HEK293T (cell line): ENCODE measurements around the gene ATP2C1.

ENCODE experiments used
- CTCF ChIA-PET: fragments of 350-600 bp; formaldehyde crosslinking; extraction: SDS; loops from one replicate; lab custom pipeline; 2021; ENCODE audit warnings: antibody characterized with exemption, inconsistent platforms; lab: Yijun Ruan, JAX
- POLR2A ChIA-PET: fragments of 350-600 bp; formaldehyde crosslinking; extraction: SDS; loops from one replicate; lab custom pipeline; 2020; ENCODE audit warnings: antibody characterized with exemption, inconsistent platforms; lab: Yijun Ruan, JAX
- DNase-seq: peaks from one replicate; pipeline ENCODE4 v3.0.0; 2012; ENCODE audit warnings: mixed read lengths; ENCODE audit errors: extremely low spot score
- ARNT ChIP-seq: fragments of 450-650 bp; IDR thresholded peaks from 2 replicates; pipeline ENCODE4 v1.6.1; 2017; ENCODE audit warnings: mild to moderate bottlenecking
- BHLHE40 ChIP-seq: fragments of 450-650 bp; IDR thresholded peaks from 2 replicates; pipeline ENCODE4 v1.6.1; 2016; ENCODE audit warnings: mild to moderate bottlenecking, moderate library complexity, borderline replicate concordance
- CTBP1 ChIP-seq: fragments of 450-650 bp; IDR thresholded peaks from 2 replicates; pipeline ENCODE4 v1.6.1; 2016; ENCODE audit warnings: borderline replicate concordance
- ELF4 ChIP-seq: fragments of 450-650 bp; IDR thresholded peaks from 2 replicates; pipeline ENCODE4 v1.6.1; 2017; ENCODE audit warnings: antibody characterized with exemption
- FOXA1 ChIP-seq: fragments of 450-650 bp; IDR thresholded peaks from 2 replicates; pipeline ENCODE4 v1.6.1; 2016; ENCODE audit warnings: mild to moderate bottlenecking
- FOXK2 ChIP-seq: fragments of 450-650 bp; IDR thresholded peaks from 2 replicates; pipeline ENCODE4 v1.6.1; 2016; ENCODE audit warnings: mild to moderate bottlenecking
- FOXM1 ChIP-seq: fragments of 450-650 bp; IDR thresholded peaks from 2 replicates; pipeline ENCODE4 v1.6.1; 2017; ENCODE audit warnings: mild to moderate bottlenecking, borderline replicate concordance
- HDGF ChIP-seq: fragments of 450-650 bp; IDR thresholded peaks from 2 replicates; pipeline ENCODE4 v1.6.1; 2017; ENCODE audit warnings: antibody characterized with exemption, borderline replicate concordance
- L3MBTL2 ChIP-seq: fragments of 450-650 bp; conservative IDR thresholded peaks from 2 replicates; pipeline ENCODE4 v1.6.1; 2016; ENCODE audit warnings: mild to moderate bottlenecking
- LEF1 ChIP-seq: fragments of 450-650 bp; IDR thresholded peaks from 2 replicates; pipeline ENCODE4 v1.6.1; 2017; ENCODE audit warnings: mild to moderate bottlenecking, borderline replicate concordance
- NFRKB ChIP-seq: fragments of 450-650 bp; IDR thresholded peaks from 2 replicates; pipeline ENCODE4 v1.6.1; 2016; ENCODE audit warnings: mild to moderate bottlenecking, moderate library complexity
- PKNOX1 ChIP-seq: fragments of 450-650 bp; IDR thresholded peaks from 2 replicates; pipeline ENCODE4 v1.6.1; 2016
- SP1 ChIP-seq: fragments of 450-650 bp; IDR thresholded peaks from 2 replicates; pipeline ENCODE4 v1.6.1; 2017
- SUZ12 ChIP-seq: fragments of 450-650 bp; IDR thresholded peaks from 2 replicates; pipeline ENCODE4 v1.6.1; 2016; ENCODE audit warnings: mild to moderate bottlenecking
- TARDBP ChIP-seq: fragments of 450-650 bp; IDR thresholded peaks from 2 replicates; pipeline ENCODE4 v1.6.1; 2016
- ZNF384 ChIP-seq: fragments of 450-650 bp; IDR thresholded peaks from 2 replicates; pipeline ENCODE4 v1.6.1; 2016

ATP2C1 gene

DNA sequence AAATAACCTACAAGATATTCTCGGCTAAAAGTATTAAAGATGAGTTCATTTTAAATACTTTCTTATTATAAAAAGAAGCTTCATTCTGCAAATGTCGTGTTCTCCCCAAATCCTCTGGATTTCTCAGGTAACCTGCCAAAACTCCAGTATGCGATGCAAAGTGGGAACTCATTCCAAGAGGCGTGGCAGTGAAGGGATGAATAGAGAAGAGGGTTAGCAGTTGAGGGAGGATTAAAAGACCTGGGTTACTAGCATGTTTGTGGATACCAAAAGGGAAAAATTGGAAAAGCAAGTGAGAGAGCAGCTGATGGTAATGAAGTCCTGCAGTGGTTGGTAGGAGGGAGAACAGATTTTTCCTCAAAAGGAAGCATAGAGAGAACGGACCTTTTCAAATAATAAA lies 61.6 kb downstream of the ATP2C1 start:
- POLR2A ChIA-PET: no interaction called here
- TF ChIP-seq SUZ12 (no peak), SP1 (no peak), FOXA1 (no peak), CTBP1 (no peak), NFRKB (no peak), L3MBTL2 (no peak), BHLHE40 (no peak), TARDBP (no peak), LEF1 (no peak)
- CTCF ChIA-PET: no interaction called here
- no peak for DNase-seq

- CTCF ChIA-PET: no interaction called here
- TF ChIP-seq NFRKB: no peak
- no peak for TF ChIP-seq BHLHE40
- no peak for TF ChIP-seq SP1
- no peak for TF ChIP-seq LEF1
- no peak for TF ChIP-seq HDGF
- no peak for TF ChIP-seq FOXM1
- TF ChIP-seq FOXA1: no peak
- TF ChIP-seq L3MBTL2: no peak
- TF ChIP-seq ELF4: no peak
- TF ChIP-seq ARNT: no peak
- TF ChIP-seq FOXK2: no peak
- TF ChIP-seq SUZ12: no peak
- no peak for TF ChIP-seq TARDBP
- POLR2A ChIA-PET: no interaction called here
- DNase-seq: no peak
Measured at GRCh38 chr3:130956281-130956680, 62.4 kb downstream of the ATP2C1 start.

GRCh38 chr3:130956721-130957120 lies 62.8 kb downstream of the ATP2C1 start:
- CTCF ChIA-PET: no interaction called here
- POLR2A ChIA-PET: no interaction called here
- TF ChIP-seq HDGF: no peak
- no peak for TF ChIP-seq FOXA1
- no peak for TF ChIP-seq SP1
- no peak for TF ChIP-seq ZNF384
- no peak for TF ChIP-seq FOXK2
- TF ChIP-seq CTBP1: no peak
- TF ChIP-seq ELF4: no peak
- no peak for TF ChIP-seq LEF1
- TF ChIP-seq NFRKB: no peak
- TF ChIP-seq BHLHE40: no peak
- TF ChIP-seq ARNT: no peak
- TF ChIP-seq PKNOX1: no peak
- TF ChIP-seq SUZ12: no peak
- no peak for TF ChIP-seq L3MBTL2
- no peak for TF ChIP-seq TARDBP
- no peak for TF ChIP-seq FOXM1
- no peak for DNase-seq

DNA sequence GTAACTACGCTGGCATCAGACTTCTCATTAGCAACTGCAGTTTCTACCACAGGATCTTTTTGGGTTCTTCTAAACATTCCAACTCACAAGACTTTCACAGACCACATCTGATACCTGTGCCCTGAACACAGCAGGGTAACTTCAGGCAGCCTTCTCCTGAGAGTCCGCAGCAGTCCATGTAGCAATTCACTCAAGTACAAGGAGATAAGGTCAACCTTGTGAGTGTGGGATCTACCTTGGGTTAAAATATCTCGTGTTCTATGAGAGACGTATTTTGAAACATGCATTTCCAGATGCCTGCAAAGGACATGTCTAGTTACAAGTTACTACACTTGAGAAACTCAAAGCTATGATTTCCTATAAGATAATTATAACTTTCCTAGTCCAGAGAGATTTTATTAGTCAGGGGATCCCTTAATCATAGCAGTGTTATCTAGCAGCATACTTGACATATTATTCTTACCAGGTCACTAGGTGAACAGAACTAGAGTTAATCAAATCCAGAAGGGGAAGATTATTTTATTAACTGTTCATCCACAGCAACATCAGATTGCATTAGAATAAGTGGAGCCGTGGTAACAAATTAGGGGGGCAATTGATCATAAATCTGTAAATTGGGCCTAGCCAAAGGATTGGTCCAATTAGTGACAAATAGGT lies 66.4 kb downstream of the ATP2C1 start:
- no peak for DNase-seq
- ChIA-PET POLR2A (no interaction called here), CTCF (no interaction called here)
- TF ChIP-seq FOXK2 (no peak), ARNT (no peak), SUZ12 (no peak), CTBP1 (no peak), FOXM1 (no peak), PKNOX1 (no peak), SP1 (no peak), FOXA1 (no peak)

- POLR2A ChIA-PET: no interaction called here
- TF ChIP-seq ARNT (no peak), ELF4 (no peak)
- CTCF ChIA-PET: no interaction called here
- DNase-seq: no peak
Measured at GRCh38 chr3:130961458-130961857, 67.6 kb downstream of the ATP2C1 start.

DNA sequence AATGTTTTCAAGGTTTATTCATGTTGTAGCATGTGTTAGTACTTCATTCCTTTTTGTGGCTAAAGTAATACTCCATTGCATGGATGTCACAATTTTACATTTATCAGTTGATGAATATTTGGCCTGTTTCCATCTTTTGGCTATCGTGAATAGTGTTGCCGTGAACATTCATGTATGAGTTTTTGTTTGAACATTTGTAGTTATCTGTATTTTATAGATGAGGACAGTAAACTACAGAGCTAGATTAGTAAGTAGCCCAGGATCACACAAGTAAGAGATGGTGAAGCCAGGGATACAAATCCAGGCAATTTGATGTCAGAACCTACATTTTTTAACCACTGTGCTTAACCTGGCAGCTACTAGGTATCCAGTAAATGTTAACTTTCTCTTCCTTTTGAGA lies 69.6 kb downstream of the ATP2C1 start:
- POLR2A ChIA-PET: no interaction called here
- CTCF ChIA-PET: no interaction called here
- no peak for DNase-seq

More for the DNA sequence above, 69.6 kb downstream of the ATP2C1 start:
- no peak for TF ChIP-seq PKNOX1
- no peak for TF ChIP-seq FOXK2
- no peak for TF ChIP-seq LEF1
- no peak for TF ChIP-seq L3MBTL2
- no peak for TF ChIP-seq FOXA1
- TF ChIP-seq HDGF: no peak
- no peak for TF ChIP-seq SP1
- TF ChIP-seq SUZ12: no peak
